CD14-positive monocyte (primary cell): ENCODE data around the gene ESPN. TPM values are rescaled to one million over a fixed set of nuclear protein-coding genes. Genes with fewer than 3 reads are reported as not detected.
A peak's percentile ranks its signal among the peaks of the same experiment; 100 is the strongest.

Source experiments
- DNase-seq, 3 donors: peaks; one replicate each; pipeline ENCODE4 v3.0.0-alpha.2; 2011 to 2022
- H2AFZ ChIP-seq: 2 replicates; pipeline ENCODE4 v1.6.0; 2012; ENCODE audit warnings: mild to moderate bottlenecking, low read depth, low read length, inconsistent platforms; ENCODE audit not compliant: insufficient read depth, poor library complexity, severe bottlenecking
- H3K27ac ChIP-seq, 2 donors: 1 replicate in 1 of 2; 2 replicates in 1 of 2; pipeline ENCODE4 v1.5.1; 2012 to 2013; ENCODE audit warnings: low read length in 2 of 2, control low read depth in 1 of 2, inconsistent platforms in 1 of 2, low read depth in 1 of 2, mild to moderate bottlenecking in 1 of 2
- H3K27me3 ChIP-seq, 2 donors: one replicate each; pipeline versions ENCODE4 v1.6.0 to v1.6.1; 2011 to 2013; ENCODE audit warnings: low read length in 2 of 2; ENCODE audit not compliant: control insufficient read depth in 2 of 2, insufficient read depth in 2 of 2
- H3K36me3 ChIP-seq, 2 donors: replicated peaks in 1 of 2; 1 replicate in 1 of 2; 2 replicates in 1 of 2; pipeline versions ENCODE4 v1.5.1 to v1.6.1; 2012 to 2013; ENCODE audit warnings: low read length in 2 of 2, control low read depth in 1 of 2, inconsistent platforms in 1 of 2, mild to moderate bottlenecking in 1 of 2; ENCODE audit not compliant: insufficient read depth in 2 of 2, control insufficient read depth in 1 of 2
- H3K4me1 ChIP-seq, 2 donors: 1 replicate in 1 of 2; 2 replicates in 1 of 2; pipeline versions ENCODE4 v1.5.1 to v1.6.1; 2012 to 2013; ENCODE audit warnings: low read length in 2 of 2, control low read depth in 1 of 2, inconsistent platforms in 1 of 2, mild to moderate bottlenecking in 1 of 2, moderate library complexity in 1 of 2; ENCODE audit not compliant: insufficient read depth in 2 of 2, control insufficient read depth in 1 of 2
- H3K4me2 ChIP-seq: replicated peaks from 2 replicates; pipeline ENCODE3; 2012; ENCODE audit warnings: low read length, moderate library complexity, mild to moderate bottlenecking; ENCODE audit not compliant: poor library complexity, severe bottlenecking; ENCODE audit errors: extremely low read depth
- H3K4me3 ChIP-seq, 3 experiments: fragments of 200-600 bp in 1 of 3; sonication (generic) in 1 of 3; replicated peaks in 1 of 3; 1 replicate in 2 of 3; 2 replicates in 1 of 3; pipeline ENCODE4 v1.5.1; 2011 to 2013; ENCODE audit warnings: low read length in 3 of 3, mild to moderate bottlenecking in 3 of 3, control low read depth in 2 of 3, low read depth in 2 of 3, inconsistent platforms in 1 of 3, moderate library complexity in 1 of 3
- H3K79me2 ChIP-seq: 2 replicates; pipeline ENCODE4 v1.6.0; 2012; ENCODE audit warnings: mild to moderate bottlenecking, control low read depth, inconsistent platforms, low read length, moderate library complexity; ENCODE audit not compliant: insufficient read depth
- H3K9ac ChIP-seq: 2 replicates; pipeline ENCODE4 v1.6.0; 2017; ENCODE audit warnings: low read length, mild to moderate bottlenecking; ENCODE audit not compliant: insufficient read depth, poor library complexity, severe bottlenecking
- H3K9me3 ChIP-seq, 2 donors: replicated peaks in 1 of 2; 1 replicate in 1 of 2; 2 replicates in 1 of 2; pipeline versions ENCODE4 v1.5.1 to v1.6.1; 2012 to 2013; ENCODE audit warnings: low read length in 2 of 2, control low read depth in 1 of 2; ENCODE audit not compliant: control insufficient read depth in 1 of 2, insufficient read depth in 1 of 2
- H4K20me1 ChIP-seq: 2 replicates; pipeline ENCODE4 v1.6.0; 2012; ENCODE audit warnings: mild to moderate bottlenecking, low read length, control low read depth, moderate library complexity; ENCODE audit not compliant: insufficient read depth
- H3K27ac Mint-ChIP-seq, 7 donors: one replicate each; pipeline ENCODE4 v1.8.0; 2020; ENCODE audit warnings: mild to moderate bottlenecking in 7 of 7, mixed read lengths in 7 of 7, moderate library complexity in 6 of 7, inconsistent platforms in 2 of 7
- H3K27me3 Mint-ChIP-seq, 3 donors: one replicate each; pipeline ENCODE4 v1.8.0; 2021 to 2022; ENCODE audit warnings: low read depth in 3 of 3, mild to moderate bottlenecking in 3 of 3, mixed read lengths in 3 of 3, moderate library complexity in 3 of 3, inconsistent platforms in 1 of 3
- H3K36me3 Mint-ChIP-seq, 2 donors: one replicate each; pipeline ENCODE4 v1.8.0; 2020; ENCODE audit warnings: mixed read lengths in 2 of 2, inconsistent platforms in 1 of 2, mild to moderate bottlenecking in 1 of 2
- H3K4me1 Mint-ChIP-seq: one replicate; pipeline ENCODE4 v1.8.0; 2020; ENCODE audit warnings: mild to moderate bottlenecking, mixed read lengths
- H3K4me3 Mint-ChIP-seq, 2 donors: one replicate each; pipeline ENCODE4 v1.8.0; 2020; ENCODE audit warnings: mild to moderate bottlenecking in 2 of 2, mixed read lengths in 2 of 2, moderate library complexity in 1 of 2
- H3K9me3 Mint-ChIP-seq, 7 donors: one replicate each; pipeline ENCODE4 v1.8.0; 2020 to 2022; ENCODE audit warnings: mixed read lengths in 7 of 7, mild to moderate bottlenecking in 6 of 7, moderate library complexity in 6 of 7, inconsistent platforms in 2 of 7
- CTCF ChIP-seq: fragments of 200-600 bp; IDR thresholded peaks from one replicate; pipeline ENCODE4 v1.8.0; 2022; ENCODE audit warnings: antibody characterized with exemption, mild to moderate bottlenecking
- WGBS: methylation state at CpG from one replicate; pipeline ENCODE4 v1.1.5; 2013; ENCODE audit warnings: missing lambda C conversion rate; ENCODE audit not compliant: insufficient coverage; 5-methylcytosine and 5-hydroxymethylcytosine counted together
- intact Hi-C, 2 donors: fragments of 100-400 bp; cut with micrococcal nuclease; formaldehyde crosslinking; loops; one replicate each; pipeline versions ENCODE4 v1.15.0 to v1.15.1; 2023
- polyA plus RNA-seq, 3 donors: library from polyadenylated mRNA; depleted of rRNA in 1 of 3; unstranded in 2 of 3; stranded (reverse) in 1 of 3; fragments of 300-500 nt in 2 of 3; fragments of >200 nt in 1 of 3; fragmentation: Illumina TruSeq in 2 of 3; gene quantifications; 1 replicate in 2 of 3; 2 replicates in 1 of 3; pipeline ENCODE4 v1.2.3, GENCODE V29; 2012 to 2021

Gene ESPN
- polyA plus RNA-seq, 3 donors = not detected

GRCh38 chr1:6464915-6465314 lies 40.3 kb downstream of the ESPN start:
- no peaks in the 10 kb centered on the region for H3K36me3 ChIP-seq
- H3K27ac ChIP-seq = no peak overlapping the region
- no peaks in the 10 kb centered on the region for H3K36me3 Mint-ChIP-seq
- H4K20me1 ChIP-seq = no peaks in the 10 kb centered on the region
- no peak for DNase-seq
- H3K27ac Mint-ChIP-seq = no peak overlapping the region
- no peak overlapping the region for H3K9ac ChIP-seq
- intact Hi-C loops = no loop called here
- H3K27me3 ChIP-seq = peaks cover 0 to 40% of the 10 kb centered on the region in 2 donors
- no peaks in the 10 kb centered on the region for H3K79me2 ChIP-seq
- peaks cover 3% of the 10 kb centered on the region for H3K4me1 Mint-ChIP-seq
- peaks cover 30 to 55% (median 41%) of the 10 kb centered on the region in 3 donors for H3K27me3 Mint-ChIP-seq
- WGBS = 83% methylated on average over 5 of the region's 5 CpGs
- no peak overlapping the region for H3K4me3 ChIP-seq
- peaks cover 0 to 6% (median 0%) of the 10 kb centered on the region in 7 donors for H3K9me3 Mint-ChIP-seq
- no peaks in the 10 kb centered on the region for H3K4me1 ChIP-seq
- no peak overlapping the region for H3K4me2 ChIP-seq
- TF ChIP-seq CTCF = no peak
- peak overlapping the region in 1 of 2 donors; percentile 42 for H3K4me3 Mint-ChIP-seq
- no peak overlapping the region for H2AFZ ChIP-seq
- H3K9me3 ChIP-seq = no peaks in the 10 kb centered on the region

GRCh38 chr1:6465461-6466005 lies 41.0 kb downstream of the ESPN start:
- H3K27ac Mint-ChIP-seq = no peak overlapping the region
- Histone ChIP-seq H3K27ac (no peak overlapping the region), H3K27me3 (peaks cover 0 to 34% of the 10 kb centered on the region in 2 donors), H3K4me1 (no peaks in the 10 kb centered on the region), H3K79me2 (no peaks in the 10 kb centered on the region), H4K20me1 (no peaks in the 10 kb centered on the region), H3K4me2 (peak overlapping the region; percentile 33), H3K9ac (no peak overlapping the region), H3K9me3 (no peaks in the 10 kb centered on the region), H3K36me3 (no peaks in the 10 kb centered on the region), H3K4me3 (peak overlapping the region in 1 of 3 experiments; percentile 32), H2AFZ (no peak overlapping the region)
- peaks cover 3% of the 10 kb centered on the region for H3K4me1 Mint-ChIP-seq
- H3K9me3 Mint-ChIP-seq = peaks cover 0 to 6% (median 0%) of the 10 kb centered on the region in 7 donors
- intact Hi-C loops = no loop called here
- WGBS = 5% methylated on average over 14 of the region's 21 CpGs
- DNase-seq = no peak
- H3K4me3 Mint-ChIP-seq = peak overlapping the region; percentile 51 to 70
- no peak for TF ChIP-seq CTCF
- no peaks in the 10 kb centered on the region for H3K36me3 Mint-ChIP-seq
- H3K27me3 Mint-ChIP-seq = peaks cover 24 to 49% (median 36%) of the 10 kb centered on the region in 3 donors
